Measurements from ENCODE around the gene RNF217.
"Not testable (repeated sequence)": the region's sequence is repeated elsewhere in the genome, so short reads cannot be mapped to it uniquely, and the experiment has no call there.

Gene RNF217

DNA sequence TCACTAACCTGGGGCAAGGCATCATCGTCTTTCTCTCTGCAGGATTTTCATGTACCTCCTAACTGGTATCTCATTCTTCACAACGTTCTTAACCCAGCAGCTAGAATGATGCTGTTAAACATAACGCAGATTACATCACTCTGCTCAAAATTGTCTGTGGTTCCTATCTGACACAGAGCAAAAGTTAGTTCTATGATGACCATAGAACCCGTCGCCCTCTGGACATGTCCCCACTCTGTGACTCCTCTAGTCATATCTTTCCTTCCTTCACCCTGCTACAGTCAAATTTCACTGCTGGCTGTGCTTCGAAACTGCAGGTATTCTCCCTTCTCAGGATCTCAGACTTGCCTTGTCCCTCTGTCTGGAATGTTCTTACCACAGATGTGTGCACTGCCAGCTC lies 103.9 kb downstream of the RNF217 start:
- DNase-seq = no peak

DNA sequence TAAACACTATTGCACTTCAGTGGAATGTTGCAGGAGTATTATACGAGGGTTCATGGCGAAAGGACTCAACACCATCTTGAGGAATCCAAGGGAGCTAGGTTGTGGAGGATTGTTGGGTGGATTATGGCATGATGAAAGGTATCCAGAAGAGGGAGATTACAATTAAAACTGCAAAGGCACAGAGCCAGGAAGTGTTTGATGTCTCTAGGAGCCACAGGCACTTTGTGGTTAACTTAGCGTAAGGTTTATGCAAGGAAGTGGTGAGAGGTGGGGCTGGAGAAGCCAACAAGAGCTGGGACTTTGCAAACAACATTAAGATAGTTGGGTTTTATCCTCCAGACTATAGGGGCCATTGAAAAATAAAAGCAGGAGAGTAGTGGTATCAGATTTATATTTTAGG lies 104.7 kb downstream of the RNF217 start:
- no peak for DNase-seq

DNA sequence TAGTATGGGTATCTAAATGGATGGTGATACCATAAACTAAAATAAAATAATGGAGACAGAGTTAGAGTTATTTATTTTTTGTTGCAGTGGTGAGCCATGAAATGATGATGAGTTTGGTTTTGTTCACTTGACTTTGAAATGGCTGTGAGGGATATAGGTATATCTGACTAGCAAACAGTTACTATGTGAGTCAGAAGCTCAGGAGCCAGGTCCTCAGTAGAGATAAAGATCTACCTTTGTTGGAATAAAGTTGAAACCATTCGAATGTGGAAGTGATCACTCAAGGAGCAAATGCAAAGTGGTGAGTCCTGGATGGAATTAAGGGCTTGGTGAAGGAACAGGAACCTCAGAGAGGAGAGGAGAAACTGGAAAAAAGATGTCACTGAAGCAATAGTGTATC lies 105.3 kb downstream of the RNF217 start:
- no peak for DNase-seq

DNA sequence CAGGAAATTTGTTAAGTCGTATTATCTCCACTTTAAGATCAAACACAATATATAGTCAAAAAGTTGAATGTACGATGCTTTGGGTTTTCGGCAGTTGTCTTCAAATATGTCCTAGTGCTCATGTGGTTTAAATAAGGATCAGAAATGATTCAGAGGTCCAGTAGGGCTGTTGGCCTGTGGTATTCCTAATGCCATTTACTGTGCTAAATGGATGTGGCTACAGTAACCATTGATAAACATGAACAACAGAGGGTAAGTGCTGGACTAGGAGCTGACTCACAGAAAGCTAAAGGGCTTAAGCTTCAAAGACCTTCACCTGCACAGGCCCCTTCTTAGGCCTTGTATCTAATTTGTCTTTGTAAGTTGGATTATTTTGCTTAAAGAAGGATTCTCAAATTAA lies 110.8 kb downstream of the RNF217 start:
- DNase-seq = no peak

DNA sequence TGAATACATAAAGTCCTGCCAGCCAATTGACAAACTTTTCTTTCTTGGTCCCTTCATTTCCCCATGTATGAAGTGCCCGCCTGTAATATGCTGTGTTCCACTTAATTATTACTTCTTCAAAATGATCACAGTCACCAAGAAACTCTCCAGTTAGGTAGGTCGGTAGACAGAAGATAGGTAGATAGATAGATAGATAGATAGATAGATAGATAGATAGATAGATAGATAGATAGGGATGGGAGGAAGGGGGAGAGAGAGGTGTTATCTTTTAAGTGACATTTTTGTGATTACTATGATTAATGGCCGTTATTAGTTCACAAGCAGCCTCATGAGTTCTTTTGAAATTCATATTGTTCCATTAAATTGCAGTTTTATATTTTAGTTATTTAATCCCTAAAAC lies 111.9 kb downstream of the RNF217 start:
- DNase-seq = no peak

DNA sequence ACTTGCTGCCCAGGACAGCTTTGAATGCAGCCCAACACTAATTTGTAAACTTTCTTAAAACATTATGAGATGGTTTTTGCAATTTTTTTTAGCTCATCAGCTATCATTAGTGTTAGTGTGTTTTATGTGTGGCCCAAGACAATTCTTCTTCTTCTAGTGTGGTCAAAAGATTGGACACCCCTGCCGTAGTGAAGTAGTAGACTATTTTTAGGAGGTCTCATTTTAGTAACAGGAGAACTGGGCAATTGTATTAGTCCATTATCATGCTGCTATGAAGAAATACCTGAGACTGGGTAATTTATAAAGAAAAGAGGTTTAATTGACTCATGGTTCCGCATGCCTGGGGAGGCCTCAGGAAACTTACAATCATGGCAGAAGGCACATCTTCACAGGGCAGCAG lies 112.8 kb downstream of the RNF217 start:
- not testable (repeated sequence) for DNase-seq

DNA sequence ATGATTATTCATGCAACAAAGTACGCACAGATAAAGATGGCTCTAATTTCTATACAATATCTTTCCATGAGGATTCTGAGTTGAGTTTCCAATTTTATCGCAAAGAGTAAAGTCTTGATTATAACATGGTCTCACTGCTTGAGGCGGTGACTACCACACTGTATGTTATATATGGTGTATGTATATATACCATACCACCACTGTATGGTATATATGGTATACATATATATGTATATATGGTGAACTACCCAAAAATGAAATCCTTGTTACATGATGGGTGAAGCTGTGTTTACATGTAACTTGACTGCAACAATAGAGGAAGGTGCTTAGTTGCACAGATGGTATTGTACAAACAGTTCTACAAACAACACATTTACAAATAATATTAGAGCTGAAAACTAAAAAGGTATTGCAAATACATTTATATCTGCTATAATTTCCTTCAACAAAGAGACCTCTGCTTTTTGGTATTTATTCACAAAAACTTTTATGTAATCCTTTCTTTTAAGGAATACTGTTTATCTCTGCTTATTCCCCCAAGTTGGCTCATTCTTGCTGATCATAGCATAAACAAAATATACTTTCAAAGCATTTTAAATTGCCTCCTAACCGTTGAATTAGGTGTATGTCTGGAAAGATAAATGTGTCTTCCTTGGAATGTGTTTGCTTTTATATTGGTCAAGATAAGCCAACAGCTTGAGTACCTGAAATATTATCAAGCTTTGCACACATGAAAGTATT lies 113.7 kb downstream of the RNF217 start:
- DNase-seq = no peak

DNA sequence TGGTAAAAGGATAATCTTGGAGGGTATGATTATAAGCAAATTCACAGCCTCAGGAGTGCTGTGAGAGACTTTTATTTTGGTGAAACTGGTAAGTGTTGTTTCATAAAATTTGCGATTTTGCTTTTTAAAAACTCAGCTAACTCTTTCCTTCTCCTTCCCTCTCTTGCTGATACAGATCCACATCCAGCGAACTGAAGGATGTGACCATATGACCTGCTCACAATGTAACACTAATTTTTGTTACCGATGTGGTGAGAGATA lies 114.2 kb downstream of the RNF217 start:
- DNase-seq = no peak

DNA sequence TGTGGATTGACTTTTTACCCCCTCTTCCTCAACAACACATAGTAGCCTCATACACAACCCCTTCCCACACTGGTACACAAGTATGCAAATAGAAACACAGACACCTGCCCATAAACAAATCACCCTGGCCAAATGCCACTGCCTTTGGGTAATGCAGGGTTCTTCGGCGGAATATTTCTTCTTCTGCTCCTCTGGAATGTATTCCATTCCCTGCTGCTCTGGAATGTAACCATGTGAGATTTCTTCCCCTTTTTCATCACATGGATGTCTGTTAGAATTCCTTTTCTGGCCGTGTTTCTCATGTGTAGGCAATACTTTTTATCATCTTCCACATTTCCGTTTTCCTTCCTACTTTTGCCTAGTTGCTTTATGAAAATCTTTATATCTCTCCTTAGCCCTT lies 115.2 kb downstream of the RNF217 start:
- DNase-seq = no peak

DNA sequence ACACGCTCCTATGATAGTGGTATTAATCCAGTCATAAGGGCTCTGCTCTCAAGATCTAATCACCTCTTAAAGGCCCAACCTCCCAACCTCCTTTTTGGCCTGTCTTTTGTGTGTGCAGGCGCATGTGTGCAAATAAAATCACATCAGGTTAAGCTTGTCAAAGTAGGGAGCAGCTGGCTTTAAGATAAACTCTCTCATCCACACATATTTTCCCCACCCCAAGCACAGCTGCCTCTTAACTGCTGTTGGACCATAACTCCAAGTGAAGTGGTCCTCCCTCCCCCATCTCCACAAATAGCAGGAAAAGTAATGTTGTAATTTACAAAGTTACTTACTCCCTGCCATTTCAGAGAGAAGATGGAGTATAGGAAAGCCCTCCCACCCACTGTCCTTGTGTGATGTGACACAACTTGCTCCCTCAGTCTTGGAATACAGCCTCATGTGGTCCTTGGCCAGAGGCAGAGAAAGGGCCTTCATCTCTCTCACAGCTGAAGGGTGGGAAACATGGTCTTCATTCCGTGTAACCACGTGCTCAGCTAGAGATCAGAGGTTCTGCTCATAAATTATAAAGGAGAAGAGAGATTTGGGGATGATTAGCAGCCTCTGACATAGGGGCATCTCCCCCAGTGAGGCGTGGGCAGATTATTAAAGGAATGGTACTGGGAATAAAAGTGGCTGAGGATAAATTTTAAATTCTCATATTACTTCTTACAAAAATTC lies 116.5 kb downstream of the RNF217 start:
- DNase-seq = no peak

DNA sequence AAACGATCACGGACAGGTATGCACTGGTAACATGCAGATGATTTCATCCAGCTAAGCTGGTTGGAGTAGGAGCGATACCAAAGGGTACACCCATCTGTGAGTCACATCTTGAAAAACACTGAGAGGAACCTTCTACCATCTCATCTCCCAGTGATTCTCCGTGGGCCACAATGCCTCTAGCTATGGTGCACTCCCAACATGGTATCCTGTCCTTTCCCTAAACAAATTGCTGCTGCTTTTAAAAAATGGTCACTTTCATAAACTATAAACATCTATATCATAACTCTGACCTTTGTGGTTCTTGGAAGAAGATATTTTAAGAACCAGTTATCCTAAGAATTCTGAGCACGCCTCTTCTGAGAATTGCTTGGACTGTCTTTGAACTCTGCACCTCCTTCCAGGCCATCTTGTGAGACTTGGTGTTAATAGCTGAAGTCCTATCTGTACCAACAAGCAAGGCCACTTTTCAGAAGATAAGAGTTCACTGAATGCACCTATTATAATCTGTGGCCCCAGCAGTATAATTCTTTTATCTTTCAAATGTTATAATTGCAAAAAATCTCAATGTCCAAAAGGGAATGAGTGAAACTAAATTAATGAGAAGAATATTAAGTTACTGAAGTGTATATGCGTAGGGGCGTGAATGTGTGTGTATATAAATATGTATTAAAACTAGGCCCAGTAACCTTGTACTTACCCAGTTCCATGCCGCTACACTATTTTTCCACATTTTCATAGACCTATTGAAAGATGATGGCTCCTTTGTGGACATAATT lies 120.9 kb downstream of the RNF217 start:
- no peak for DNase-seq

DNA sequence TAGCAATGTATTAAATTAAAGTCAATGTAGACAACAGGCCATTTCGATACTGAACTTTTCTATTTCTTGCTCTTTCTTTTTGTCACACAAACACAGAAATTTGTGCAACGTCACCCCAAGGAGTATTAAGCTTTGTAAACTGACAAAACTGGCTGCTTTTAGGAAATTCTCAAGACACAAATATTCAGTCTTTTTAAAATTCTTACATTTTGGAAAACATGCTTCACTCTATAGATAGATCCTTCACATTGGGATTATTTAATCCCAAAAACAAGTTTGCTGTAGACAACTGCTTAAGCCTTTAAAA lies 121.4 kb downstream of the RNF217 start:
- no peak for DNase-seq

DNA sequence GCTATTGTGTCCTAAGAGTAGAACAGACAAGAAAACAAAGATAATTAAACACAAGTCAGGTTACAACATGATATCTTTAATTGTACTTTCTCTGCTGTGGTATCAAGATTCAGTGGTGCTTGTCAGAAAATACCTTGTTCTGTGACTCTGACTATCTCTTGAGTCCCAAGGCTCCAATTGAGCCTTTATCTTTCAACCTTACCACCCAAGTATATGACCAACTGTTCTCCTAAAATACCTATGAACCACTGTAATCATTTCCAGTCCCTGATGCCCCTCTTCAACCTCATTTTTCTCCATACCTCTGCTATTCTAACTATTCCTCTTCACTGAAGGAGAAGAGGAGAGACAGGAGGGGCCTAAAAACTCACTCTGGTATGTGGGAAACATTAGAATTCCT lies 124.5 kb downstream of the RNF217 start:
- DNase-seq = no peak

DNA sequence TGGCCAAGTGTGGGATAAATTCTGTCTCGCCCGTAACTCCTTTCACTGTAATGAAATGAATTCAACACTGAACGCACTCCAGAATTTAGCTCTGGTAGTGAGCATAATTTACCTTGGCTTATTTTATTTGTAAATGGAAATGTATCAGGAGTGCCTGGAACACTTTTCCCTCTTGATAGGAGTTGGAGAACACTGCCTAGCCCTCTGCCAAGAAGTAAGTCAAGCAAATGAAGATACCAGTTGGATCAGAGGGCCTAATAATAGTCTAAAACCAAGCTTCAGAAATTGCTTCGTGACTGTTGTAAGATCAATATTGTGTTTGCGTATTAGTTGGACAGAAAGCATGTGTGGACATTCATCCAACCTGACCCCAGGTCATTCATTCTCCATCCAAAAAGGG lies 126.7 kb downstream of the RNF217 start:
- DNase-seq = no peak

DNA sequence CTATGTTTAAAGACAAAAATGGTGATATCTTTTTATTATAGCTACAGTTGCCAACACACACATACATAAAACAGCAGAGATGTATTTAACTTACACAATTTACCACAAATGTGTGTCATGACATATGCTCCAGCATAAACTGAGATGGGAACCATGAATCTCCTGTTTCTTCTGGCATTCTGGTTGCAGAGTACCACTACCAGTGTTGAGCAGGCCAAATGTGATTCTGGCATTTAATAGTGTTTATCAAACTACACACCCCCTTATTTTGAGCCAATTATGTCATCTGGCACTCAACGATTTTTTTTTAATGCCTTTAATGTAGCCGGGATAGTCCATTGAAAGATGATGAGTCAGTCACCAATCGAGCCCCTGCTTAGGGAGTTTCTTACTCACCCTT lies 132.3 kb downstream of the RNF217 start:
- no peak for DNase-seq

DNA sequence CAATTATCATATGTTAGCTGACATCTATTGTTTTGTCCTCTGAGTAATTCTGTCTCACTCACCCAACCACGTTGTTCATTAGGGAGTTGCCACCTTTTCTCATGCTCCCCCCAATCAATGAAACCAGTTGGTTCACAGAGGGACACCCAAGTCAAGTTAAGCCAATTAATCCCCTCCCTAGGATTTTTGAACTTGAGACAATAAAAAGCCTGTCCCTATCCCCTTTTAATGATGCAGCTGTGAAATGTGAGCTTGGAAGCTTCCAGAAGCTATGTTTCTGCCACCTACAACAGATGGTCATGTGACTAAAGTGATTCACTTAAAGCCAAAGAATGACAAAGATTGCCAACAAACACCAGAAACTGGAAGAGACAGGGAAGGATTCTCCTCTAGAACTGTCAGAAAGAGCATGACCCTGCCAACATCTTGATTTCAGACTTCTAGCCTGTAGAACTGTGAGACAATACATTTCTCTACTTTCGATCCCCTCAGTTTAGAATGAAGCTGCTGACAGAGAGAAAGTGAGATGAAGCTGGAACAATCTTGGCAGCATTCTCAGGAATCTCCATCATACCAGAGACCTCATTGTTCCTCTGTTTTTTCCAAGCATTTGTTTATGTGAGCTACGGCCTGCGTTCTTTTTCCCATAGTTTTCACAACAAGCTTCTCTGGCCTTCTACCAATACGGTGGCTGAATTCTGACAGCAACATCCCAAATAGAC lies 133.5 kb downstream of the RNF217 start:
- DNase-seq = no peak

DNA sequence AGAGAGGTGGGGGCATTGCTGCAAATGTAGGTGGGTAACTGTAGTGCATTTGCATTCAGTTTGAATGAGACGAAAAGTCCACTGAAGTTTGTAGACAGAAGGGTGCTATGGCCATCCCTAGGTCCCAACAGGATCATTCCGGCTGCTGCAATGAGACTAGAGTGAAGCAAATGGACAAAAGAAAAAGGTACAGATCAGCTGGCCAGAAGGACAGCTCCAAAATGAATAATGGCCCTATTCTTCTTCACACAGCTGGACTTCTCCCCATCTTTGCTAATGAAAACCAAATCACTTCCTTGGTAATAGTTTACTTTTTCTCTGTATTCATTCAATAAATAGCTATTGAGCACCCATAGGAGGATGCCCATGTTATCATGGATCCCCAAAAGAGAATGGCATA lies 134.9 kb downstream of the RNF217 start:
- no peak for DNase-seq

DNA sequence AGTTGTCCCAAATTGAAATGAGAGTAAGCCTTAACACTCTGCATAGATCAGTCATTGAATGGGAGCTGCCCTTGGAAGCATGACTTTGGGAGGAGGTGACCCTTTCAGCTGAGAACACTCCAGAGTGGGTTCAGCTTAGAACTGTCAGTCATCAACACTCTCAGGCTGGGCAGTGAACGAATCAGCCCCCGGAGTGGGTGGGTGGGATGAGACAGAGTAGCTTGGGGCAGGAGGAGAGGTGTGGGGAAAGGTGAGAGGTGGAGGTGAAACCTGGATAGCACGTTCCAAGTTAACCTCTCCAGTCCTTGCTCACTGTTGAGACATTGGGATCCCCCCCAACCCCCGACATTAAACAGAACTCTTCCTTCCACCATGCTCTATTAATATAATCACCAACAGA lies 136.0 kb downstream of the RNF217 start:
- no peak for DNase-seq

DNA sequence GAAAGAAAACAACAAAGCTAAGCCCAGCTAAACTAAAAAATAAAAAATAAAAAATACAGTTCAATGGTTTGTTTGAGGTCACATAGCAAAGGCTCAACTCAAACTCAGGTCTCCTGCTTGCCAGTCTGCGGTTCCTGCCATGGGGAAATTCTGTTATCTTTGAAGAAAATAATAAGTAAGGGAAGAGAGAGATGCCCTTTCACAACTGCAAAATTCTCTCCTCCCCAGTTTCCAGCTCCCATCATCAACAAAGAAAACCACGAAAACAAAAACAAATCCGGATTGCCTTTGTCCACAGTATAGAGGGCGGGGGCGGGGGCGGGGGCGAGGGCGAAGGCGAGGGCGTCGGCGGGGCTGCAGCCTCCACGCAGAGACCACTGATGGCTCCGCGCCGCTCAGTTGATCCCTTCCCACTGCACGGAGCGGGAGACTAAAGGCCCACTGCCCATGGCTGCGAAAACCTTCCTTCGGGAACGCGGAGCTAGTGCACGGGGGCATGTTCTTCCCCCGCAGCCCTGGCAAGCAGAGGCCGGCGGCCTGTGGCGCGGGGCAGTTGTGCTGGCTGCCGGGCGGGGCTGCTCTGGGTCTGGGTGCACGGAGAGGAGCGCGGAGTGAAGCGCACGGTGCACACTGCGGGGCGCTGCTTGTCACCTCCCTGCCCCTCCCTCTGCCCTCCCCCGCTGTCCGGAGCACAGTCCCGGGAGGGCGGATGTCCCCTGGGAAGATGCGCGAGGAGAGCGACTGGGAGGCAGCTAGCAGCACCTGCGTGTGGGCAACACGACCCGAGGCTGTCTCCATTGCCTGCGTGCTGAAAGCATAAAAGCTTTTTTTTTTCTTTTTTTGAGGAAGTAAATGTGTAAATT lies 137.2 kb downstream of the RNF217 start:
- DNase-seq = peak; percentile 22

DNA sequence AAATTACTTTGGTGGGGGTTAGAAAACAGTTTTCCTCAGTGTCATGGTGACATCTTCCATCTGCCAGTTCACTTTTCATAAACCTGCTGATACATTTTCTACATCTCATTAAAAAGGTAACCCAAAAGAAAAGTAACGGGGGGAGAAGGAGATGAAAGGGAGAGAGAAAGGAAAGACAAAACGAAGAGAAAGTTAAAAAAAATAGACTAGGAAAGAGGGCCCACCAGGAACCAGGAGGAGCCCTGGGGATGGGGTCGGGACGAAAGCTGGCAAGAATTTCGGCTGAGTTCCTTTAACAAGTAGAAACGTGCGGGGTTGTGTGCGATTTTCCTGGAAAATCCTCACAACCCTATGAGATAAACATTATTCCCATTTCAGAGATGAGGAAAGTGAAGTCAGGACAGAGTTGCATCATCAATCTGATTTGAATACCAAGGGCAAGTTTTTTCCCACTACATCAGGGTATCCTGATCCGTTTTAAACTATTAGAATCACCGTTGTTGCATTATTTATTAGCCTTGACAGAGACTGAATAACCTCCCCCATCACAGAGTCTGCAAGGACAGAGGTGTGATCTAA lies 137.9 kb downstream of the RNF217 start:
- no peak for DNase-seq

DNA sequence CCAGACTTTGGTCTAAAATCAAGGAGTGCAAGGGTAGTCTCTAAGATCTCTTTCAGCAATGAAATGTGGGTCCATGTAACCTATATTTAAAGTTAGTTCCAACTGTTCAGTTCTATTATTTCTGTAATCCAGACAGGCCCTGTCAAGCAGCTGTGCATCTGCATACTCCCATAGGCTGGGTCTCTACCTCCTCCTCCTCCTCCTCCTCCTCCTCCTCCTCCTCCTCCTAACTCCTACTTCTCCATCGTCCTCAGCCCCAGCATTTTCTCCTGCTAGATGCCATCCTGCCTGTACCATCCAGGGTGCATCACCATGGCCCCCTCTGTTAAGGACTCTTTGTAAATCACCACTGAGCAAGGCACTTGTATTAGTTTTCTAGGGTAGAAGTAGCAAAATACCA lies 138.9 kb downstream of the RNF217 start:
- DNase-seq = no peak

DNA sequence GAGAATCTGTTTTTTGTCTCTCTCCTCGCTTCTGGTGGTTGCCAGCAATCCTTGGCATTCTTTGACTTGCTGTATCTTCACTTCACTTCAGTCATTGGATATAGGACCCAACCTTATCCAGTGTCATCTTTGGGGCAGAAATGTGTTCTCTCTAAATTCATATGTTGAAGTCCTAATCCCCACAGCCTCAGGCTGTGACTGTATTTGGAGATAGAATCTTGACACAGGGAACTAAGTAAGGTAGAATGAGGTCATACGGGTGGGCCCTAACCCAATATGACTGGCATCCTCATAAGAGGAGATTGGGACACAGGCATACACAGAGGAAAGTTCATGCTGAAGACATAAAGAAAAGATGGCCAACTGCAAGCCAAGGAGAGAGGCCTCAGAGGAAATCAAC lies 139.4 kb downstream of the RNF217 start:
- DNase-seq = no peak

DNA sequence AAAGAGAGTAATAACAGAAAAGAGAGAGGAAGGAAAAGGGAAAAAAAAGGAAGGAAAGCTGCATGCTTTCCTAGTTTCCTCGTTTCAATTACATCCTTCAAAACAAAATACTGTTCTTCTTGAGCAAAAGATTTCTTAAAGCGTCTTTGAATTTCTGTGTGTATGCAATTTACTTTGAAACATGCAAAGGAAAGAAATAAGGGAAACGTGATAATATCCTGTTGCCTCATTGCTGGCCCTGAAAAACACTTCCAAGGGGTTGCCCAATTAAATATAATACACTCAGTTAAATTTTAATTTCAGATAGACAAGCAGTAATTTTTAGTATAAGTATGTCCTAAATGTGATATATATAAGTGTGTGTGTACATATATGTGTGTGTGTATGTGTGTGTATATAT lies 140.2 kb downstream of the RNF217 start:
- no peak for DNase-seq

Data from activated naive CD4-positive, alpha-beta T cell treated with anti-CD3 and anti-CD28 coated beads, Interleukin-2, amount 50 U/mL, for 16 hours (primary cell).